ENCODE measurements around the gene GNAI3. TPM values are rescaled to one million over a fixed set of nuclear protein-coding genes. Genes with fewer than 3 reads are reported as not detected.
A peak's percentile ranks its signal among the peaks of the same experiment; 100 is the strongest.
"Not testable (repeated sequence)": the region's sequence is repeated elsewhere in the genome, so short reads cannot be mapped to it uniquely, and the experiment has no call there.

GNAI3 gene
- total RNA-seq, 1 experiment from 2014 or later: 12.8 TPM

DNA sequence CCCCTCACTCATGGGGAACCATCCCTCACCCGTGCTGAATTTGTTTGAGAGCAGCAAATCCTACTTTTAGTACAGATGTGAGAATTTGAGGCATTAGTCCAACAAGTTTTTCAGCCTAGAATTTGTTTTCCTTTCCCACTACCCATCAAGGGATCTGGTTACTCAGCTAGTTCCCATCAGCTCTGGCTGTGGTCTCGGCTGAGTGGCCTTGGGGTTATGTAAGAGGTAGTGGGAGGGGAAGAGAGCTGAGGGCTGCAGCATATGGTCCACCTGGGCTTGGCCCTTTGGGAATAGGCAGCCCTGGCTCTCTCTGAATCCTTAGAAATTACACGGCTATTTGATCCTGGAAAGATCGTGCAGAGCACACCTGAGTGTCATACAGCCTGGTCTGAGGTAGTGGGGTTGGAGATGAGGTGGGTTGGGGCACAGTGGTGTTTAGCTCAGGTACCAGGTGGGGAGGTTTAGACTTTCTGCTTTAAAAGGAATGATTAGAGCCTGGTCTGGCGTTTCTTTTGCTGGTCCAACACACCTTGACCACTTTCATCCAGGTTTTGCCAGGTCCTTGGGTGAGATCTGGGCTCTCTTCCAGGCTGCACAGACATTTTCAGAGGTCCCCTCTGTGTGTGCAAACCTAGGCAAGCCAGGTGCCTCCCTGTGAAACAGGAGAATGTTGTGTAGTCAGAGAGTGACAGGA, 111.7 kb downstream of the GNAI3 start:
- H3K27me3 ChIP-seq (replicated peaks; ENCODE audit: insufficient read depth, low read depth, low read length, poor library complexity): no peaks in the 10 kb centered on the region
- no peak overlapping the region for H3K4me3 ChIP-seq (ENCODE audit: low read depth, low read length, poor library complexity, severe bottlenecking)
- TF ChIP-seq EZH2 (IDR thresholded peaks at IDR 0.05; ENCODE audit: borderline replicate concordance, low read depth, low read length, poor library complexity, severe bottlenecking) (no peak), CTCF (conservative IDR thresholded peaks at IDR 0.05; ENCODE audit: low read depth, low read length) (no peak)
- intact Hi-C loops (cut with micrococcal nuclease; ENCODE audit: unreplicated experiment): no loop called here
- no peaks in the 10 kb centered on the region for H3K9me3 ChIP-seq (ENCODE audit: low read depth, low read length, poor library complexity, severe bottlenecking)
- POLR2A ChIA-PET (ENCODE audit: low non-redundant PET): interaction anchor here (0.6 kb wide), 1 partner anchor 111 kb away, joined by 5 read pairs; no protein-coding TSS in a partner anchor
- no TSS peak for BruUV-seq (replicated peaks)
- peaks cover 2% of the 10 kb centered on the region for H3K4me1 ChIP-seq (ENCODE audit: insufficient read depth, low read length, poor library complexity, severe bottlenecking)
- DNase-seq (ENCODE audit: low spot score): peak; percentile 1
- H3K36me3 ChIP-seq (ENCODE audit: insufficient read depth, low read length, poor library complexity, severe bottlenecking): peaks cover 40% of the 10 kb centered on the region
- no peak overlapping the region for H3K27ac ChIP-seq (ENCODE audit: low read depth, low read length, poor library complexity, severe bottlenecking)
- CTCF ChIA-PET: no interaction called here

DNA sequence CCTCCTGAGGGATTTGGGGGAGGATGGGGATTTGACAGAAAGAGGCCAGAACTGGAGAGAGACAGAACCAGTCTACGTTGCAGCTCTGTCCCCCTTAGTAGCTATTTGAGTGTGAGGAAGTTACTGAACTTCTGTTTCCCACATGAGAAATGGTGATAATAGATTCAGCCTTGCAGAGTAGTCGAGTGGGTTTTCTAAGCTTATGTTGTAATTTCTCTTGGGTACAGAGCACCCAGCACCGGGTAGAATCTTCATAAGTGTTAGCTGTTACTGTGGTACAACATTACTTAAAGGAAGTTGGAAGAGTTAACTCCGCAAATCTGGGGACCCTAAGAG, 112.2 kb downstream of the GNAI3 start:
- H3K4me3 ChIP-seq (ENCODE audit: low read depth, low read length, poor library complexity, severe bottlenecking); H3K27ac ChIP-seq (ENCODE audit: low read depth, low read length, poor library complexity, severe bottlenecking); H3K4me1 ChIP-seq (ENCODE audit: insufficient read depth, low read length, poor library complexity, severe bottlenecking); BruUV-seq (replicated peaks); H3K9me3 ChIP-seq (ENCODE audit: low read depth, low read length, poor library complexity, severe bottlenecking); H3K27me3 ChIP-seq (replicated peaks; ENCODE audit: insufficient read depth, low read depth, low read length, poor library complexity); intact Hi-C loops (cut with micrococcal nuclease; ENCODE audit: unreplicated experiment); CTCF ChIA-PET: not testable (repeated sequence)
- POLR2A ChIA-PET (ENCODE audit: low non-redundant PET): interaction anchor here (0.6 kb wide), 1 partner anchor 112 kb away, joined by 5 read pairs; no protein-coding TSS in a partner anchor
- DNase-seq (ENCODE audit: low spot score): peak; percentile 1
- peaks cover 40% of the 10 kb centered on the region for H3K36me3 ChIP-seq (ENCODE audit: insufficient read depth, low read length, poor library complexity, severe bottlenecking)

DNA sequence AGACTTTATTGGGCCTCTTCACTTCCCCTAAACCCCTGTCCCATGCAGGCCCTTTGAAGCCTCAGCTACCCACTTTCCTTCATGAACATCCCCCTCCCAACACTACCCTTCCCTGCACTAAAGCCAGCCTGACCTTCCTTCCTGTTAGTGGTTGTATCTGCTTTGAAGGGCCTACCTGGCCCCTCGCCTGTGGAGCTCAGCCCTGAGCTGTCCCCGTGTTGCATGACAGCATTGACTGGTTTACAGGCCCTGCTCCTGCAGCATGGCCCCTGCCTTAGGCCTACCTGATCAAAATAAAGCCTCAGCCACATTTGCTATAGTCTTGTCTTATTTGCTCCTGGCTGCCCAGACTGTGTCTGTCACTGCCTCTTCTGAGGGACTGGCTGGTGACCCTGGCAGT, 113.0 kb downstream of the GNAI3 start:
- Histone ChIP-seq H3K27ac (ENCODE audit: low read depth, low read length, poor library complexity, severe bottlenecking) (no peak overlapping the region), H3K27me3 (replicated peaks; ENCODE audit: insufficient read depth, low read depth, low read length, poor library complexity) (no peaks in the 10 kb centered on the region), H3K4me1 (ENCODE audit: insufficient read depth, low read length, poor library complexity, severe bottlenecking) (no peaks in the 10 kb centered on the region), H3K9me3 (ENCODE audit: low read depth, low read length, poor library complexity, severe bottlenecking) (no peaks in the 10 kb centered on the region), H3K4me3 (ENCODE audit: low read depth, low read length, poor library complexity, severe bottlenecking) (no peak overlapping the region), H3K36me3 (ENCODE audit: insufficient read depth, low read length, poor library complexity, severe bottlenecking) (peaks cover 40% of the 10 kb centered on the region)
- POLR2A ChIA-PET (ENCODE audit: low non-redundant PET): no interaction called here
- no TSS peak for BruUV-seq (replicated peaks)
- DNase-seq (ENCODE audit: low spot score): peak; percentile 0
- CTCF ChIA-PET: no interaction called here
- no peak for TF ChIP-seq CTCF (conservative IDR thresholded peaks at IDR 0.05; ENCODE audit: low read depth, low read length)
- no peak for TF ChIP-seq EZH2 (IDR thresholded peaks at IDR 0.05; ENCODE audit: borderline replicate concordance, low read depth, low read length, poor library complexity, severe bottlenecking)
- intact Hi-C loops (cut with micrococcal nuclease; ENCODE audit: unreplicated experiment): no loop called here

- Histone ChIP-seq H3K9me3 (ENCODE audit: low read depth, low read length, poor library complexity, severe bottlenecking) (no peaks in the 10 kb centered on the region), H3K27ac (ENCODE audit: low read depth, low read length, poor library complexity, severe bottlenecking) (no peak overlapping the region), H3K27me3 (replicated peaks; ENCODE audit: insufficient read depth, low read depth, low read length, poor library complexity) (no peaks in the 10 kb centered on the region), H3K4me1 (ENCODE audit: insufficient read depth, low read length, poor library complexity, severe bottlenecking) (peaks cover 12% of the 10 kb centered on the region), H3K4me3 (ENCODE audit: low read depth, low read length, poor library complexity, severe bottlenecking) (no peak overlapping the region), H3K36me3 (ENCODE audit: insufficient read depth, low read length, poor library complexity, severe bottlenecking) (peaks cover 21% of the 10 kb centered on the region)
- CTCF ChIA-PET: no interaction called here
- no peak for TF ChIP-seq CTCF (conservative IDR thresholded peaks at IDR 0.05; ENCODE audit: low read depth, low read length)
- no peak for TF ChIP-seq EZH2 (IDR thresholded peaks at IDR 0.05; ENCODE audit: borderline replicate concordance, low read depth, low read length, poor library complexity, severe bottlenecking)
- POLR2A ChIA-PET (ENCODE audit: low non-redundant PET): no interaction called here
- intact Hi-C loops (cut with micrococcal nuclease; ENCODE audit: unreplicated experiment): no loop called here
- DNase-seq (ENCODE audit: low spot score): no peak
- BruUV-seq (replicated peaks): no TSS peak
Observed at GRCh38 chr1:109664671-109665070, 116.3 kb downstream of the GNAI3 start.
